HG02973 (cell line): ENCODE results near the gene ZNF611.
"Not testable (repeated sequence)": the region's sequence is repeated elsewhere in the genome, so short reads cannot be mapped to it uniquely, and the experiment has no call there.

Experiments used
- ATAC-seq: cut with Tn5 transposase; IDR thresholded peaks from one replicate; pipeline ENCODE4 v1.9.1; 2021; ENCODE audit warnings: moderate library complexity; ENCODE audit not compliant: unreplicated experiment

The ZNF611 gene

DNA sequence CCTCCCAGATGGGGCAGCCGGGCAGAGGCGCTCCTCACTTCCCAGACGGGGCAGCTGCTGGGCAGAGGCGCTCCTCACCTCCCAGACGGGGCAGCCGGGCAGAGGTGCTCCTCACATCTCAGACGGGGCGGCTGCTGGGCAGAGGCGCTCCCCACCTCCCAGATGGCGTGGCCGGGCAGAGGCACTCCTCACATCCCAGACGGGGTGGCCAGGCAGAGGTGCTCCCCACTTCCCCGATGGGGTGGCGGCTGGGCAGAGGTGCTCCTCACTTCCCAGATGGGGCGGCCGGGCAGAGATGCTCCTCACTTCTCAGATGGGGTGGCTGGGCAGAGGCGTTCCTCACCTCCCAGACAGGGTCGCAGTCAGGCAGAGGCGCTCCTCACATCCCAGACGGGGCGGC lies 14.3 kb downstream of the ZNF611 start:
- ATAC-seq = not testable (repeated sequence)

DNA sequence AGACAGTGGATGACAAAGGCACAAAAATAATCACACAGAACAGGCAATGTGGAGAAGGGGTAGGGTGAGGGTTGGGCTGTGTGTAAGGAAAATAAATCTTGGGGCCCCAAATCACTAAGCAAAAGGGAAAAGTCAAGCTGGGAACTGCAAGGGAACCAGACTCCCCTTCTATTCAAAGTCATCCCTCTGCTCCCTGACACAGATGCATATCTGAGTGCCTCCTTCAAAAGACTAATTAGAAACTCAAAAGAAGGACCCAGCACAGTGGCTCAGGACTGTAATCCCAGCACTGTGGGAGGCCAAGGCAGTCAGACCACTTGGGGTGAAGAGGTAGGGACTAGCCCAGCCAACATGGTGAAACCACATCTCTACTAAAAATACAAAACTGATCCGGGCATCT lies 18.3 kb downstream of the ZNF611 start:
- no peak for ATAC-seq

DNA sequence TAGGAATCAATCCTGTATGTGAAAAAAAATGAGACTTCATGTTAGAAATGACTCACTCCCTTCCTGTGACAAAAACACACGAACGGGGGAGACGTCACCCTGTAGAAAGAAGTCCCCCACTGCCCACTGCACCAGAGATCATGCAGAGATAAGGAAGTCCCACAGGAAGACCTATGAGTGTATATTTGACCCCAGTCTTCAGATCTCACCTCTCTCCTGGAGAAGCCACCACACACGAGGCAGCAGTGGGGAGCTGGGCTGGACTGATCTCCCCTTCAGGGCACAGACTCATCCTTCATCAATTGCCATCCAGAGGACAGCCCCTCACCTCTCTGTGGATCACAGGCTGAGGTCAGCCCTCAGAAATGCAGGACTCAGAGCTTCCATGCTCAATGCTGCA lies 18.9 kb downstream of the ZNF611 start:
- not testable (repeated sequence) for ATAC-seq

DNA sequence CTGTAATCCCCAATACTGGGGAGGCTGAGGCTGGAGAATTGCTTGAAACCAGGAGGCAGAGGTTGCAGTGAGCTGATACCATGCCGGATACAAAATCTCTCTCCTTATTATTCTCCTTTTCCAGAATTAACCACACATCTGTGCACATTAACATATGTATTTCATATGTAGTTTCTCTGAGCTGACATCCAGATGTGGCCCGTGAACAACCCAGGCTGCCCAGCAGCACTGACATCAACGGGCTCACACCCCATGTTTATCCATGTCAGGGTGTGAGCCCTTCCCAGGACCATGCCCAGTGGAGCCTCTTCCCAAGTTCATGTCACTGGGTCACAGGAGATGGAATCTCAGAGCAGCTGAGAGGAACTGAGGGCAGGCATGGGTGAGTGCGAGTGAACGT lies 19.5 kb downstream of the ZNF611 start:
- ATAC-seq = not testable (repeated sequence)

DNA sequence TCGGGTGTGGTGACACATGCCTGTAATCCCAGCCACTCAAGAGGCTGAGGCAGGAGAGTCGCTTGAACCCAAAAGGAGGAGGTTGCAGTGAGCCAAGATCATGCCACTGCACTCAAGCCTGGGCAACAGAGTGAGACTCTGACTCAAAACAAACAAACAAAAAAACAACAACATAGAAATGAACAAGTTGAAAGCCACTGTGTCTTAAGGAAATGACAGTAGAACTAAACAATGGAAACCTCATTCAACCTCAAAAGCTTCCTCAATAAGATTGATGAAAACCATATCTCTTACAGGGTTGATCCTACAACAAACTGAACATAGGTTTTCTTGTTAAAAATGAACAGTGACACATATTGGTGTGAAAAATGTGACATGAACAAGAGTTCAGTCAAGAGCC lies 21.8 kb downstream of the ZNF611 start:
- not testable (repeated sequence) for ATAC-seq

DNA sequence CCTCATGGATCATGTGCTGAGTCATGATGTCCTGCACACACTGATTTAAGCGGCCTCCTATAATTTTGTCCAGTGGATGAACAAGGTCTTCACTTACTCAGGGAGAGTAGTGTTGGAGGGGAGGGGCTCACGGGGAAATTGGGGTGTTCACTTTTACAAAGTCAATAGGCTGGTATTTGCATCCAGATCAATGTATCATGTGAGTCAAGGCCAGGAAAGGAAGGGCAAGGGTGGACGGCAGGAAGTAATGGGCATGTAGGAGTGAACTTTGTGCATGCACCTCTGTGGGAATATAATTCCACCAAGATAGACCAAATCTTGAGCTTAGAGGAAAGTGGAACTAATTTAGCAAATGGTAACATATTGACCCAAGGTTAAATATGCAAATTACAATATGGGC lies 23.2 kb downstream of the ZNF611 start:
- ATAC-seq = not testable (repeated sequence)

DNA sequence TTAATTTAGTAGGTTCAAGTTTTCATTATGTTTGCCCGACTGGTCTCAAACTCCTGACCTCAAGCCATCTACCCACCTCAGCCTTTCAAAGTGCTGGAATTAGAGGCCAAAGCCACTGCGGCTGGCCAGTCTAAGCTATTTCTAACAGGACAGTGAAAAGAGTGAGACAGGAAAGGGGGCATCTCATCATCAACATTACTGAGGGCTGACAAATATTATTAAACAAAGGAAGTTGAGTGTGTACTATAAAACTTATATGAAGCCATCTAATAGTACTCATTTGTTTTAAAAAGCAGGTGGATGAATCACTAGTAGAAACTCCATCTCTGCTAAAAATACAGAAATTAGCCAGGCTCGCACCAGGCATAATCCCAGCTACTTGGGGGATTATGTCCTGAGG lies 24.3 kb downstream of the ZNF611 start:
- ATAC-seq = no peak

DNA sequence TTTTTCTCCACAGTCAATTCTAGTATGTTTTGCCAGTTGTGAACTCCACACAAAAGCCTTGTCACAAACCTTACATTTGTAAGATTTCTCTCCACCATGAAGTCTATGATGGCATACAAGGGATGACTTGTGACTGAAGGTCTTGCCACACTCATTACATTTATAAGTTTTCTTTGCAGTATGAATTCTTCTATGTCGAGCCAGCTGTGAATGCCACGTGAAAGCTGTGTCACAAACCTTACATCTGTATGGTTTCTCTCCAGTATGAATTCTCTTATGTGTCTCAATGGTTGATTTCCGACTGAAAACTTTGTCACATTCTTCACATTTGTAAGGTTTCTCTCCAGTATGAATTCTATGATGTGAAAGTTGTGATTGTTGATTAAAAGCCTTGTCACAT lies 29.2 kb downstream of the ZNF611 start:
- not testable (repeated sequence) for ATAC-seq

DNA sequence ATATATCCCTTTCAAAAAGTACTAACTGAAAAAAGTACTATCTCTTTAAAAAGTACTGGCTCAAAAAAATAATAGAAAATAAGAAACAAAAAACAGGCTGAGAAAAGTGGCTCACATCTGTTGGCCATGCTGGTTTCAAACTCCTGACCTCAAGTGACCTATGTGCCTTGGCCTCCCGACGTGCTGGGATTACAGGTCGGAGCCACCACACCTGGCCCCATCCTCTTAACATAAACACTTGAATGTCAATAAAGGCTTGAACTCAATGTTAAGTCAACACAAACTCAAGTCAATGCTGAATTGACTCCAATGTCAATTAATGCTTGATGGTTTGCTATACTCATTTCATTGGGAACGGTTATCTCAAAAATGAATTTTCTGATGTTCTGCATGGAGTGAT lies 30.9 kb downstream of the ZNF611 start:
- ATAC-seq = no peak

DNA sequence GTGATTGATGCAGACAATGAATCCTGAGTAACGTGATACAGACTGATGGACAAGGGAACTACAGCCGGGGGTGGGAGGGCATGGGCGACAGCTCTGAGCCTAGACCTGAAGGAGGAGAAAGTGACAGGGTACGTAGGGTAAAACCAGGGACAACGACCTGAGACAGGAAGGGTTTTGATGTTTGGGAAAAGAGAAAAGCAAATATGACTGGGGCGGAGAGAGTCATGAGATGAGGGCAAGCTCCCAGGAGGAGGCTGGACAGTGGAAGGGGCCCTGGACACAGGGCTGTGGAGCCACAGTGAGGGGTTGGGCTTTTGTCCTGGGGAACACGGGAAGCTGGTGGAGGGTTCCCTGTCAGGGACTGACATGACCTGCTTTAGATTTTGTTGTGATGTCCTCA lies 34.2 kb downstream of the ZNF611 start:
- no peak for ATAC-seq

DNA sequence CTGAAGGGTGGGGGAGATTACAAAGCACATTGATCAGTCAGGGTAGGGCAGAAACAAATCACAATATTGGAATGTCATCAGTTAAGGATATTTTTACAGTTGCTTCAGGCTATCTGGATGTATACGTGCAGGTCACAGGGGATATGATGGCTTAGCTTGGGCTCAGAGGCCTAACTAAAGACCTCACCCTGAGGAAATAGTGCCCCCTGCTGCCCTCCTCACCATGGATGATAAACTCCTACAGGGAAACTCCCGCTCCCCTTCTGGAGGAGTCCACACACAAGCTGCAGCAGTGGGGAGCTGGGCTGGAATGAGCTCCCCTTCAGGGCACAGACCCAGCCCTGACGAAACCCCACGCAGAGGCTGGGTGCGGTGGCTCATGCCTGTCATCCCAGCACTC lies 35.3 kb downstream of the ZNF611 start:
- ATAC-seq = not testable (repeated sequence)

DNA sequence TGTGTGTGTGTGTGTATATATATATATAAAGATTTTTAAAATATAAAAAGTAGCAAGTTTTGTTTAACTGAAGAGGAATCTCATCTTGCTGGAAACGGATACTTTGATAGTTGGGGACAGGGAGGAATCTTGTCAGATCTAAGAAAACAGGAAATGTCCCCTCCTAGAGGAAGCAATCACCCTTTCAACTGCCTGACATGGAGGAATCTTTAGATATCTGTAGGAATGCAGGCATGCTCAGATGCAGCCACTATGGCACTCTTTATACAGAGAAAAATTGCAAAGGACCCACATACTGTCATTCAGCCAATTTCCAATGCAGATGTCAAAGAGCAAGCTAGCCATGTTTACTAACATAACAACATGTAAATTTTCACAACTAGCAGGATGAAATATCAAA lies 38.8 kb downstream of the ZNF611 start:
- no peak for ATAC-seq

DNA sequence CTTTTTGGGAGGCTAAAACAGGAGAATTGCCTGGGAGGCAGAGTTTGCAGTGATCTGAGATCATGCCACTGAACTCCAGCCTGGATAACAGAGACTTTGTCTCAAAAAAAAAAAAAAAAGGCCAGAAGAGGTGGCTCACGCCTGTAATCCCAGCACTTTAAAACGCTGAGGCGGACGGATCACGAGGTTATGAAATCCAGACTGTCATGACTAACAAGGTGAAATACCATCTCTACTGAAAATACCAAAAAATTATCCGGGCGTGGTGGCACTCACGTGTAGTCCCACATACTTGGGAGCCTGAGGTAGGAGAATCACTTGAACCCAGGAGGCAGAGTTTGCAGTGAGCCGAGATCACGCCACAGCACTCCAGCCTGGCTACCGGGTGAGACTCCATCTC lies 39.9 kb downstream of the ZNF611 start:
- no peak for ATAC-seq

DNA sequence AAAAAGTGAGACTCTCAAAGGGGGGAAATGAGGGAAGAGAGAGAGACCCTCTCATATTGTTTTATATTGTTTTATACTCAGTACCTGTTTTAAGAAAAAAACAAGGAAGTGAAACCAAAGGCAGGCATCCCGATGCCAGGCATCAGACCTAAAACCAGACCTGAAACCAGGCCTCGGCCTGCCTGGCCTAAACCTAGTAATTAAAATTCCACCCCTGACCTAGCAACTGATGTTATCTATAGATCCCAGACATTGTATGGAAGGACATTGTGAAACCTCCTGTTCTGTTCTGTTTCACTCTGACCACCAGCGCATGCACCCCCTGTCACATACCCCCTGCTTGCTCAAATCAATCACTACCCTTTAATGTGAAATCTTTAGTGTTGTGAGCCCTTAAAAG lies 40.6 kb downstream of the ZNF611 start:
- ATAC-seq = not testable (repeated sequence)

DNA sequence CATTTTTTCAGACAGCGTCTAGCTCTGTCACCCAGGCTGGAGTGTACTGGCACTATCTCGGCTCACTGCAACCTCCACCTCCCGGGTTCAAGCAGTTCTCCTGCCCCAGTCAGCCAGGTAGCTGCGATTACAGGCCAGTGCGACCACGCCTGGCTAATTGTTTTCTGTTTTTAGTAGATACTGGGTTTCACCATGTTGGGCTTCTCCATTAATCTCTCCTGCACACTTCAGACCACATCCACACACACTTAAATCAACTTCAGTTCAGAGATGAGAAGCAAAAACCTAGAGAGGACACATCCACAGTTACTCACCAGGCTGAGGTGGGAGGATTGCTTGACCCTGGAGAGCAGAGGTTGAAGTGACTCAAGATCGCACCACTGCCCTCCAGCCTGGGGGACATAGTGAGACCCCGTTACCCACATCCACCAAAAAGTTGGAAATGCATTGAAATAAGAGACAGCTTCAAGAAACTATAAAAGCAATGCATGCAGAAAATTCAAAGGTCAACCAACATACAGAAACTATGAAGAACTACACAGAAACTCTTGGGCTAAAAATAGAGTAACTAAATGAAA lies 42.3 kb downstream of the ZNF611 start:
- ATAC-seq = no peak

DNA sequence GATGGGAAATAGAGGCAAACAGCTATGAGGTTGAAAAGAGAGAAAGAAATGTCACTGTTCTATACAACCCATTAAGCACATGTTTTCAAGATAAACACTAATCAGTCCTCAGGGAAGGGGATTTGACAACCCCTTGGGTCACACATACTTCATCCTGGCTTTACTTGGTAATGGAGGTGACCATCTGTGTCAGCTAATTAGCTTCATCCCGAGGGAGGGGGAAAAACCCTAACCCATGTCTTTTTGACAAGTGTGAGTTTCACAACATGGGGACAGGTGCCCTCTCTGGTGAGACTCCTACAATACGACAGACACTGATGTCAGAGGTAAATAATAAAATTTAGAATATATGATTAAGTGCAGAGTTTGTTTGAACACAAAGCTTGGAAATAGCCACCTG lies 43.1 kb downstream of the ZNF611 start:
- ATAC-seq = no peak

DNA sequence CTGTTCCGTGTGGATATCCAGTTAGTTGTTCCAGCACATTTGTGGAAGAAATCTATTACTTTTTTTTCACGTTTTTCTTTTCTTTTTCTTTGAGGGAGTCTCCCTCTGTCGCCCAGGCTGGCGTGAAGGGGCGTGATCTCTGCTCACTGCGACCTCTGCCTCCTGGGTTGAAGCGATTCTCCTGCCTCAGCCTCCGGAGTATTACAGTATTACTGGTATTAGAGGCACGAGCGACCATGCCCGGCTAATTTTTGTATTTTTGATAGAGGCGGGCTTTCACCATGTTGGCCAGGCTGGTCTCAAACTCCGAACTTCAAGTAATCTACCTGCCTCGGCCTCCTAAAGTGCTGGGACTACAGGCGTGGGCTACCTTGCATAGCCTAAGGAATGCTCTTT lies 43.6 kb downstream of the ZNF611 start:
- no peak for ATAC-seq

DNA sequence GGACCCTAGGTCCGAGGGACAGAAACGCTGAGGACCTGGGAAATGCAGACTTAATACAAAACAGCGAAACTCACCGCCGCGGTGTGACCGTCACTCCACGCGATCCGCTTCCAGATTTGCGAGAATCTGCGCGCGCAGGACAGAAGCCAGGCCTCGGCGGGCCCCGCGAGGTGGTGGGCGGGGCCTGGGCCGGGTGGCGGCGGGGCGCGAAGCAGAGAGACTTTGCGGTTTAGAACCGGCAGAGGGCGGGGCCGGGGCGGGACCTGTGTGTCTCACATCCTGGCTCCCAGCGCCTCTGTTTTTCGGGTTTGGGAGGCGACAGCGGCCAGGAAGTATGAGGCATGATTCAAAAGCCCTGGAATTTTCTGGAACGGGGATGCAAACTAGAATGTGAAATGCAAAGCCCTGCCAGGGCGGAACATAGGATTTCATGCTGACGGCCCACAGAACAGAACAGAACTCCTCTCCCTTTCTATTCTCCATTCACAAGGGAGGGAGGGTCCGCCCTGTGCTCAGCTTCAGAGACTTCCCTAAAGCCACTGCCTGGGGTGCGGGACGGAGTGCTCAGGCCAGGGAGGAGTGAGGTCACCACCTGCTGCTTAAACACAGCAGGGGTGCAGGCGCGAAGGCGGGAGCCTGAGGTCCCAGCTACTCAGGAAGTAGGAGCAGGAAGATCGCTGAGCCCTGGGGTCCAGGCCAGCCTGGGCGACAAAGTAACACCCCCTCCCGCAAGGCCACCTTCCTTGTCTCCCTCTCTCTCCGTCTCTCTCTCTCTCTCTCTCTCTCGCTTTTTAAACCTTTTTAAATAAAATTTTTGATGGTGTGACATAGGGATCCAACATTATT lies 44.3 kb downstream of the ZNF611 start:
- ATAC-seq = no peak

DNA sequence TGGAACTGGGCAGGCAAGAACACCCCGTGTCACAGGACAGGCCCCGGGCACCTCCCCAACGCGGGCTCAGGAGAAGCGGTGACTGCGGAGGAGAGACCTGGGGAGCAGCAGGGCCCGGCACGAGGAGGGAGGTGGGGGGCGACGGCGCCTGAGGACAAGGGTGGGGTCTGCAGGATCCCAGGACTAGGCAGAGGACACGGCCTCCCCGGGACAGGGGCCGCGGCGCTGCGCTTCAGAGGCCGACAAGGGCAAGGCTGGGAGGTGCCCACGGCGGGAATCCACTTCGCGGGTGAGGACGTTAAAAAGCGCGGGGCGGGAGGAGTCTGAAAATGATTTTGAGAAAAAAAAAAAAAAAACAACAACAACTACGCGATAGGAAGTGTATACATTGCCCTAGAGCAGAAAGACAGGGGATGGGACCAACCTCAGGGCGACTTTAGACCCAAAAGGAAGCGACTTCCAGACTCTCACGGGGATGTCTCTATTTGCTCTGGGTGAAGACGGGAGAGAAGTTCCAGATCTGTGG lies 44.9 kb downstream of the ZNF611 start:
- ATAC-seq = no peak

DNA sequence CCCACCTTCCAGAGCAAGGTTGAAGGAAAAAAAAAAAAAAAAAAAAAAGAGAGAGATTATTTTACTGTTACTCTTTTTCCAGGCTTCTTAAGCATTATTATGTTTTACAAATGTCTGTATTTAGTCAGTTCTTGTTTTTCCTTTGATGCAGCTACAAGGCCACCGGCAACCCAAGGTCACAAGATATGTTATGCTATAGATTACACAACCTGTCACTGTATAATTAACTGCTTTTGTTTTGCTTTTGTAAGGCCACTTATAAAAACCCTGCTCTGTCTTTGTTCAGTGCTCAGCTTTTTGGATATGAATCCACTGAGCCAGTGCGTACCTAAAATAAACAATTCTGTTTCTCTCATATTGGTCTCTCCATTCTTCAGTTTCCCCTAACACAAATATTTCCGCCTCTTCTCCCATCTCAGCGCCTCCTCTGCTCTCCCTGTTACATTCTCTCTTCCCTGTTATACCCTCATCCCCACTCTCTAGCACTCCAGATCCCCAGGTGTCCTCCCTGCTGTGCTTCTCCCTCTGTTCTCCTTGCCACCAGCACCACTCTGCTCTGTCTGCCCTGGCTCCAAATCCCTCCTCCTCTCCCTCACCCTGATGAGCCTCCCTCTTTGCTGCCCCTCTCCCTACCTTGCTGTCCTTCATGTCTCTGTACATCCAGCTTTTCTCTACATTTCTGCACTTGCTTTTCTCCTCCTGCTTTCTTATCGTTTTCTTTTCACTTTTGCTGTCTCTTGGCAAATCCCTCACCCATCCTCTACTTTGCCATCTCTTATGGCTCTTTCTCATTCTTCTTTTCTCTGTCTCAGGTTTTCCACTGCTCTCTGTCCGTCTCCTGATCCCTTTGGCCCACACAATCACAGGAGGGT lies 45.7 kb downstream of the ZNF611 start:
- not testable (repeated sequence) for ATAC-seq

DNA sequence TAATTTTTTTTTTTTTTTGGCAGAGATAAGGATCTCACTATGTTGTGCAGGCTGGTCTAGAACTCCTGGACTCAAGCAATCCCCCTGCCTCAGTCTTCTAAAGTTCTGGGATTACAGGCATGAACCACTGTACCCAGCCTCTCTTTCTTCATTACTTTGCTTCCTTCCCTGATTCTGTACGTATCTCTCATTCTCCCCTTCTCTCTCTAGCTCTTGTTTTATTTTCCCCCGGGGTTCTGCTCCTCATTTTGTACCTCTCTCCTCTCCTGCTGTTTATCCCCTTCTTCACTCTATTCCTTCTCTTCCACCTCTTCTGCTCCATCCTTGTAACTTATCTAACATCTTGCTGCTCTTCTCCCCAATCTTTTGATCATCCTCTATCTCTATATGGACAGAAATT lies 46.5 kb downstream of the ZNF611 start:
- no peak for ATAC-seq
